Activated T-helper 17 cell treated with anti-CD3 and anti-CD28 coated beads, Interleukin-2, amount 50 U/mL, for 72 hours (primary cell): ENCODE data around the gene DIP2C. TPM values are rescaled to one million over a fixed set of nuclear protein-coding genes. Genes with fewer than 3 reads are reported as not detected.
"Not testable (repeated sequence)": the region's sequence is repeated elsewhere in the genome, so short reads cannot be mapped to it uniquely, and the experiment has no call there.

Experiments used
- ATAC-seq: fragments of 150-1000 bp; cut with Tn5 transposase; replicated peaks from 2 replicates; pipeline ENCODE4 v1.10.0; 2021; ENCODE audit warnings: mild to moderate bottlenecking, moderate library complexity
- H3K27ac Mint-ChIP-seq: one replicate; pipeline ENCODE4 v1.8.0; 2022; ENCODE audit warnings: mixed read lengths
- H3K27me3 Mint-ChIP-seq: one replicate; pipeline ENCODE4 v1.8.0; 2022; ENCODE audit warnings: mixed read lengths
- H3K36me3 Mint-ChIP-seq: one replicate; pipeline ENCODE4 v1.8.0; 2022; ENCODE audit warnings: low read depth, mild to moderate bottlenecking, mixed read lengths
- H3K4me1 Mint-ChIP-seq: one replicate; pipeline ENCODE4 v1.8.0; 2022; ENCODE audit warnings: mixed read lengths
- H3K4me3 Mint-ChIP-seq: one replicate; pipeline ENCODE4 v1.8.0; 2022; ENCODE audit warnings: mild to moderate bottlenecking, mixed read lengths
- H3K9me3 Mint-ChIP-seq: one replicate; pipeline ENCODE4 v1.8.0; 2022; ENCODE audit warnings: mixed read lengths
- total RNA-seq, 2 donors: library from RNA; stranded (reverse); gene quantifications; one replicate each; pipeline ENCODE4 v1.2.3, GENCODE V29; 2022

DIP2C gene
- total RNA-seq, 2 donors from 2014 or later, result 1.1 to 1.9 TPM

- H3K9me3 Mint-ChIP-seq, result no peaks in the 10 kb centered on the region
- peaks cover 11% of the 10 kb centered on the region for H3K4me1 Mint-ChIP-seq
- ATAC-seq, result no peak
- no peak overlapping the region for H3K4me3 Mint-ChIP-seq
- H3K27me3 Mint-ChIP-seq, result peaks cover 10% of the 10 kb centered on the region
- no peak overlapping the region for H3K27ac Mint-ChIP-seq
- no peaks in the 10 kb centered on the region for H3K36me3 Mint-ChIP-seq
Observed at GRCh38 chr10:606762-607544, 82.5 kb downstream of the DIP2C start.

- H3K4me1 Mint-ChIP-seq, result peaks cover 6% of the 10 kb centered on the region
- H3K27ac Mint-ChIP-seq, result no peak overlapping the region
- H3K9me3 Mint-ChIP-seq, result no peaks in the 10 kb centered on the region
- H3K36me3 Mint-ChIP-seq, result no peaks in the 10 kb centered on the region
- no peak overlapping the region for H3K4me3 Mint-ChIP-seq
- no peak for ATAC-seq
- peaks cover 10% of the 10 kb centered on the region for H3K27me3 Mint-ChIP-seq
Observed at GRCh38 chr10:605632-606325, 83.7 kb downstream of the DIP2C start.

- peaks cover 10% of the 10 kb centered on the region for H3K27me3 Mint-ChIP-seq
- peaks cover 6% of the 10 kb centered on the region for H3K4me1 Mint-ChIP-seq
- H3K4me3 Mint-ChIP-seq, result no peak overlapping the region
- H3K27ac Mint-ChIP-seq, result no peak overlapping the region
- H3K9me3 Mint-ChIP-seq, result no peaks in the 10 kb centered on the region
- no peak for ATAC-seq
- no peaks in the 10 kb centered on the region for H3K36me3 Mint-ChIP-seq
Observed at GRCh38 chr10:604716-605631, 84.5 kb downstream of the DIP2C start.

- no peaks in the 10 kb centered on the region for H3K9me3 Mint-ChIP-seq
- H3K36me3 Mint-ChIP-seq, result no peaks in the 10 kb centered on the region
- H3K4me1 Mint-ChIP-seq, result peaks cover 2% of the 10 kb centered on the region
- H3K4me3 Mint-ChIP-seq, result no peak overlapping the region
- H3K27ac Mint-ChIP-seq, result no peak overlapping the region
- peaks cover 14% of the 10 kb centered on the region for H3K27me3 Mint-ChIP-seq
- ATAC-seq, result no peak
Observed at GRCh38 chr10:603745-604144, 85.7 kb downstream of the DIP2C start.

GRCh38 chr10:602391-603005, 87.0 kb downstream of the DIP2C start:
- peaks cover 14% of the 10 kb centered on the region for H3K27me3 Mint-ChIP-seq
- H3K4me1 Mint-ChIP-seq, result no peaks in the 10 kb centered on the region
- no peaks in the 10 kb centered on the region for H3K9me3 Mint-ChIP-seq
- H3K4me3 Mint-ChIP-seq, result no peak overlapping the region
- no peak for ATAC-seq
- no peak overlapping the region for H3K27ac Mint-ChIP-seq
- H3K36me3 Mint-ChIP-seq, result no peaks in the 10 kb centered on the region

GRCh38 chr10:601660-601963, 87.9 kb downstream of the DIP2C start:
- Mint-ChIP-seq H3K9me3 (no peaks in the 10 kb centered on the region), H3K27me3 (peaks cover 14% of the 10 kb centered on the region), H3K4me1 (no peaks in the 10 kb centered on the region), H3K4me3 (no peak overlapping the region), H3K27ac (no peak overlapping the region), H3K36me3 (no peaks in the 10 kb centered on the region)
- ATAC-seq, result no peak

- H3K4me1 Mint-ChIP-seq, result no peaks in the 10 kb centered on the region
- no peaks in the 10 kb centered on the region for H3K36me3 Mint-ChIP-seq
- ATAC-seq, result no peak
- no peak overlapping the region for H3K27ac Mint-ChIP-seq
- H3K4me3 Mint-ChIP-seq, result no peak overlapping the region
- H3K27me3 Mint-ChIP-seq, result peaks cover 14% of the 10 kb centered on the region
- no peaks in the 10 kb centered on the region for H3K9me3 Mint-ChIP-seq
Observed at GRCh38 chr10:600876-601659, 88.4 kb downstream of the DIP2C start.

- H3K9me3 Mint-ChIP-seq, result no peaks in the 10 kb centered on the region
- H3K4me1 Mint-ChIP-seq, result no peaks in the 10 kb centered on the region
- no peak for ATAC-seq
- H3K36me3 Mint-ChIP-seq, result no peaks in the 10 kb centered on the region
- no peak overlapping the region for H3K4me3 Mint-ChIP-seq
- peaks cover 9% of the 10 kb centered on the region for H3K27me3 Mint-ChIP-seq
- no peak overlapping the region for H3K27ac Mint-ChIP-seq
Observed at GRCh38 chr10:600234-600633, 89.2 kb downstream of the DIP2C start.

GRCh38 chr10:599767-600166, 89.7 kb downstream of the DIP2C start:
- no peaks in the 10 kb centered on the region for H3K36me3 Mint-ChIP-seq
- H3K4me3 Mint-ChIP-seq, result no peak overlapping the region
- peaks cover 9% of the 10 kb centered on the region for H3K27me3 Mint-ChIP-seq
- no peak overlapping the region for H3K27ac Mint-ChIP-seq
- ATAC-seq, result no peak
- no peaks in the 10 kb centered on the region for H3K9me3 Mint-ChIP-seq
- H3K4me1 Mint-ChIP-seq, result no peaks in the 10 kb centered on the region

GRCh38 chr10:598415-599170, 90.9 kb downstream of the DIP2C start:
- H3K27me3 Mint-ChIP-seq, result peaks cover 5% of the 10 kb centered on the region
- H3K9me3 Mint-ChIP-seq, result no peaks in the 10 kb centered on the region
- H3K4me3 Mint-ChIP-seq, result no peak overlapping the region
- H3K36me3 Mint-ChIP-seq, result no peaks in the 10 kb centered on the region
- no peak overlapping the region for H3K27ac Mint-ChIP-seq
- no peaks in the 10 kb centered on the region for H3K4me1 Mint-ChIP-seq
- ATAC-seq, result no peak

- Mint-ChIP-seq H3K27ac (no peak overlapping the region), H3K4me1 (no peaks in the 10 kb centered on the region), H3K9me3 (no peaks in the 10 kb centered on the region), H3K36me3 (no peaks in the 10 kb centered on the region), H3K4me3 (no peak overlapping the region), H3K27me3 (peaks cover 5% of the 10 kb centered on the region)
- no peak for ATAC-seq
Observed at GRCh38 chr10:597976-598375, 91.5 kb downstream of the DIP2C start.

GRCh38 chr10:596725-597345, 92.6 kb downstream of the DIP2C start:
- ATAC-seq, result no peak
- Mint-ChIP-seq H3K4me3 (no peak overlapping the region), H3K4me1 (no peaks in the 10 kb centered on the region), H3K27me3 (peaks cover 5% of the 10 kb centered on the region), H3K9me3 (no peaks in the 10 kb centered on the region), H3K36me3 (no peaks in the 10 kb centered on the region), H3K27ac (no peak overlapping the region)

GRCh38 chr10:596131-596530, 93.3 kb downstream of the DIP2C start:
- H3K4me3 Mint-ChIP-seq, H3K9me3 Mint-ChIP-seq, H3K27ac Mint-ChIP-seq, H3K36me3 Mint-ChIP-seq, H3K4me1 Mint-ChIP-seq, ATAC-seq: not testable (repeated sequence)
- peaks cover 12% of the 10 kb centered on the region for H3K27me3 Mint-ChIP-seq
